DMS79 (cell line): Measurements from ENCODE around the gene GRK4.
"Not testable (repeated sequence)": the region's sequence is repeated elsewhere in the genome, so short reads cannot be mapped to it uniquely, and the experiment has no call there.

Experiments
- DNase-seq: peaks from one replicate; lab custom pipeline; 2025; lab: John Stamatoyannopoulos, UW

The GRK4 gene

DNA sequence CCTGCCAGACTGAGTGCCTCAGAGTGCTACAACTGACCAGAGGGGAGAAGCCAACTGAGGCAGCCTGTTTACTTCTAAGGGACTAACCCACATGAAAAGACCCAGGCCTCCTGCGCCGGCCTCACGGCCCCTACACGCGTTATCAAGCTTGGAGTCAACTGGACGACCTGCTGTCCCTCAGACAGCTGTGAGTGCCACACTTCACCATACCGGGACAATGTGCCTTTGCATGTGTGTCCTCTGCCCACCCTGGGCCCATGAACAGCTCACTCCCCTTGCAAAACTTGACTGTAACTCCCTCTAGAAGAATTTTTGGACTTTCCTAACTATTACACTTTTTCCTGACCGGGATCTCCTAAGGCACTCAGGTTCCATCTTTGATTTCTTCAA is 2.0 kb upstream of the GRK4 start:
- DNase-seq: no peak

DNA sequence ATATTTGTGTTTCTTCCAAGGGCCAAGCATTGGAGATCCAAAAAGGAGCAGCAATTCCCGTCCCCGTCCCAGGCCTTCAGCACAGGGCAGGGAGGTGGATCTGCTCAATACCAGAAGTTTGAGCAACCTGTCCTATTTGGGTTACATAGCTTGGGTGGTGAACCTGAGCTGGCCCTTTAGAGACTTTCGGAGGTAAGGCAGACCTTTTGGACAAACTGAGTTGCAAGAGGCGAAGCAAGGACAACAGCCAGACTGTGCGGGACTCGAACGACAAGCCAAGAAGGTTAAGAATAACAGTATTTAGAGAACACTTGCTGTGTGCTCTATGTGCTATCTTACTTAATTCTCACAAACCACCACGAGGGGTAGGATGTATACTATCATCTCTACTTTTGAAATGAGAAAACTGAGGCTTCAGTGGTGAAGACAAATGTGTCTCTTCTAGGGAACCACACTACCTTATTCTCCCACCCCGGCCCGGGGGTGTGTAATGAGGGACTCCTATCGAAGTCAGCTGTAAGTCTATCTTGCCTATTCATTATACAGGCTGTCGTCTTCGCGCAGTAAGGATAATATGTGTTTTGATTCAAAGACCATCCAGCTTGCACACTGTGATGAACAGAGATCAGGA is 1.4 kb upstream of the GRK4 start:
- DNase-seq: no peak

DNA sequence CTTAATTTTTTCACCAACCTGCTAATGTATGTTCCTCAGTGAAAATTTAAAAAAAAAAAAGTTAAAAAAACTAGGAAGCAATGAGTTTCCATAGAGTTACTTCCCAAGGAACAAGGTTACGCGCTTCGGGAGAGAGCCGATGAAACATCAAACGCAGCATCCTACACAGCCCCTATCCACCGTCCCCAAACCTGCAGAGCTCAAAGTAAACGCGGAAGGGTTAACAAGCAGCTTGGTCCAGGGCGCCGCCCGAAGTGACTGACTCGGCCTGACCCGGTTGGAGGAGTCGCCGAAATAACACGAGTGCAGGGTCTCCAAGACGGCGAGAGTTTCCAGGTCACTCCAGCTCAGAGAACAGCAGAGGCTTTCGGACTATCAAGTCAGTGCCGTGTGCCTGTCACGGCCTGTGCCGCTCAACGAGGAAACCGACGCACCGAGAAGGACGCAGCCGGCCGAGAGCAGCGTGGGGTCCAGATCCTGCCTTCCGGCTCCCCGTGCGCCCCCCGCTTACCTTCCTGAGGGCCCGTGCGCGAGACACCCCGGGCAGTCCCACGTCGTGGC is 677 bp upstream of the GRK4 start:
- DNase-seq: peak; percentile 8

DNA sequence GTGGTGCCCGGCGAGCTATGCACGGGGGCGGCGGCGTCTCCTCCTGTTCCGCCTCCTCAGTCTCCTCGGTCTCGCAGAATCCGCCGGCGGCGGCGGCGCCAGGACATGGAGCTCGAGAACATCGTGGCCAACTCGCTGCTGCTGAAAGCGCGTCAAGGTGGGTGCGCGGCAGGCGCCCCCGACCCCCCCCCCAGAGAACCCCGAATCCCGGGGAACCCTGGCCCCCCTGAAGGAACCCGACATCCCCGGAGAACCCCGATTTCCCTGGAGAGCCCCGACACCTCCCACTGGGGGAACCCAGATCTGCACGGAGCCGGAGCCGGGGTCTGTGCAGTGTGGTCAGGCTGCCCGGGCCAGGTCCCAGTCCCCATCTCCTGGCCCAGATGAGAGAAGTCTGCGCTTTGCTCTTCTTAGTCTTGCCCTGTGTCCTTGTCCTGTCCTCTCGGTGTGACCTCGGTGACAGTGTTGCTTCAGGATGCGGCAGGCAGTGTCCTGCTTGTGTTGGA is 648 bp downstream of the GRK4 start:
- no peak for DNase-seq

DNA sequence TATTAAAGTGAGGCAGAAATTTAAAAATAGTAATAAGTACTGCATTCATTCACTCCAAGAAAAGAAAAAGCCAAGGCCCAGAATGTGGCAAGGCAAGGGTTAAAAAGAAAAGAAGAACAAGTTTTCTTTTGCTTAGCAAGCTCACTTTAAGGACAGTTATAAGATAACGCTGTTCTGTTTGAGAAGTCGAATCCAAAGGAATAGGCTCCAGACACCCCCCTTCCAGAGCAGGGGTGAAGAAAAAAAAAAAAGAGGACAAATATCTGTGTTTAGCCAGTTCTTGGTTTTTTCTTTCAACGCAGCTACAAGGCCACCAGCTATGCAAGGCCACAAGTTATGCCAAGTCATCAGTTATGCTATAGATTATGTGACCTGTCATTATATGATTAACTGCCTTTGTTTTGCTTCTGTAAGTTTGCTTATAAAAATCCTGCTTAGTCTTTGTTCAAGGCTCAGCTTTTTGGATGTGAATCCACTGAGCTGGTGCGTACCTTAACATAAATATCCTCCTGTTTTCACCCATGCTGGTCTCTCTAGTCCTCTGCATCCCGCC is 1.4 kb downstream of the GRK4 start:
- no peak for DNase-seq

DNA sequence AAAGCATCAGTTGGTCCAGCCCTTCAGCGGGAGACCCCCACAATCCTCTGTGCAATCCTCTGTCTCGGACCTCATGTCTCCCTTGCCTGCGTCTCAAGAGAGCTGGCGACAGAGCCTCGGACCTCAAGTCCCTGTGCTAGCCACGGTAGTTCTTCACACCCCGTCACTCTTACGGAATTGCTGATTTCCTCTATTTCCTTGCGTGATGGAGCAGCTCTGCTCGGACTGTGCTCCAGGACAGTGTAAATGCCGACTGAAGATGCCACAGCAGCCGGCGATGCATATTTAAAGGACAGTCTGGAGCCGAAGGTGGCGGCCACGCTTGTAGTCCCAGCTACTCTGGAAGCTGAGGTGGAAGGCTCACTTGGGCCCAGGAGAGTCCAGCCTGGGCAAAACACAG is 1.9 kb downstream of the GRK4 start:
- DNase-seq: no peak

DNA sequence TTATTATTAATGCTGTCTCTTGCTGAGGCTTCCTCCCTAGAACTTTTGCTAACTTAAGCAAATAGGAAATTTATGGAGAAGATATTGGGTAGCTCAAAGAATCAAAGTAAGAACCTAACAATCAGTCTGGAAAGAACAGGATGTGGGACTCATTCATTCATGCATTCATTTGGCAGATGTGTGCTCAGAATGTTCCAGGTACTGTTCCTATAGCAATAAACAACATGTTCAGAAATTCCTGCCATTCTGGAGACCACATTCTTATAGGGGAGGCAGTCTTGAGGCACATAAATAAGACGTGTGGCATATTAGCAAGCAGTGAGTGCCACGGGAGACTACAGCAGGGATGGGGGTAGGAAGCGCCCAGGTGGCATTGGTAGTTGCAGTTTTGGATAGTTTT is 5.0 kb downstream of the GRK4 start:
- no peak for DNase-seq

DNA sequence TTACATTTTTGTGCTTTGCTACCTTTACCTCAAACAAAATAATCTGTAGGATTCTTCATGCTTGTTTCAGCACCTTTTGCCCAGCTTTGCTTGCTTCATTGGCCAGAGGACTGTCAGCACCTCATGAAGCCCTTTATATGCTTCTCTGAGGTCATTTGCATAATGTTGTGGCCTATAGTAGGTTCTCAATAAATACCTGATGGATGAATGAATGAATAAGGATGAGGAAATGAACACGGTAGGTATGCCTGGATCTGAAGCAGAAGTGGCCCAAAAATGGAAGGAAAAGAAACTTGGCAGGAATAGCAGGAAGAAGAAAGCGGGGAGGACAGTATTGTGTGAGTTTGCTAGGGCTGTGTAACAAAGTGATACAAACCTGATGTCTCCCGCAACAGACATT is 7.9 kb downstream of the GRK4 start:
- no peak for DNase-seq

DNA sequence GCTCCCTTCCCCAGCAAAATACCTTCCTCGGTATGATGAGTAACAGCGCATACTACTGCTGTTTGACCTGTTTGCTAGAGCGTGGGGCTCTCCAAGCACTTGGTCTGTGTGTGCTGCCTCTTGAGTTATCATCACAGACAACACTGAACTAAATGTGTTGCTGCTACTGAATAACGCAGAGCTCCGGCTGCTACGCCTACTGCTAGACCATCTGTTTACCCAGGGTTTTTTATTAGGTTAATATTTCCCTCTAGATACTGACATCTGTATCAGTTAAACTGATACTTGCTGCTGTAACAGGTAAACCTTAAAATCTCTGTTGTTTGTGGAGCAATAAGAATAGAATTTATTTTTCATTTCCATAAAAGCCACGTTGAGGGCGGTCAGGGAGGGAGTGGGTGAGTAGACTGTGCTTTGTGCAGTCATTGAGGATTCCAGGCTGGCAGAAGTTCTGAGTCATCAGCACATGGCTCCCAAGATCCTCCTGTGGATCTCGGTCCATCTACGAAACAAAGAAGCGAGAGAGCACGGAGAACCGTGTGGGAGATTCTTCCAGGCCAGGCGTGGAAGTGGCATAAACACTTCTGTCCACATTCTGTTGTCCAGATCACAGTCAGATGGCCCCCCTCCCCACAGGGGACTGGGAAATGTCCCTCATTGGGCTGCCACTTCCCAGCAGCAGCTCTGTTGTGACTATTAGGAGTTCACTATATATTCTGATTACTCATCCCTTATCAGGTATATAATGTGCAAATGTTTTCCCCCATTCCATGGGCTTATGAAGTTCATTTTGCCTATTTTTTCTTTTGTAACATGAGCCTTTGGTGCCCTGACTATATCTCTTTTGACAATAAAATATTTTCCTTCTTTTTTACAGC is 14.1 kb downstream of the GRK4 start:
- DNase-seq: no peak

DNA sequence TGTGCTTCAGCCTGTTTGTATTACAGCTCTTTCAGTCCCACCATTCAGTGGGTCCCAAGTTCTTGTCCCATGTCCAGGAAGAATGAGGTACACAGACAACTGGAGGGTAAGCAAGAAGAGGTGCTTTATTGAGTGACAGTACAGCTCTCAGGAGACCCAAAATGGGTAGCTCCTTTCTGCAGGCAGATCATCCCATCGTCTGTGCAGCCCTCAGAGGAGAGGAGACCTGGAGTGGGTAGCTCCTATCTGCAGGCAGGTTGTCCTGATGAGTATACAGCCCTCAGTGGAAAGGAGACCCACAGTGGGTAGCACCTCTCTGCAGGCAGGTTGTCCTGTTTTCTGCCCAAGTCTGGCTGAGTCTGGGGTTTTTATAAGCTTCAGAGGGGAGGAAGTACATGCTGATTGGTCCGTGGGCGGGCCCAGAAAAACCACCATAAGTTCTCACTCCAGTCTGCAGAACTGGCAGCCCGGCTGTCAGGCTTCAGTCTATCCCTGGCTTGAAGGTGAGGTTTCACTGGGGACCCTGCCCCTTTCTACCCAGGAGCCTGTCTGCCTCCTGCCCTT is 18.0 kb downstream of the GRK4 start:
- no peak for DNase-seq

DNA sequence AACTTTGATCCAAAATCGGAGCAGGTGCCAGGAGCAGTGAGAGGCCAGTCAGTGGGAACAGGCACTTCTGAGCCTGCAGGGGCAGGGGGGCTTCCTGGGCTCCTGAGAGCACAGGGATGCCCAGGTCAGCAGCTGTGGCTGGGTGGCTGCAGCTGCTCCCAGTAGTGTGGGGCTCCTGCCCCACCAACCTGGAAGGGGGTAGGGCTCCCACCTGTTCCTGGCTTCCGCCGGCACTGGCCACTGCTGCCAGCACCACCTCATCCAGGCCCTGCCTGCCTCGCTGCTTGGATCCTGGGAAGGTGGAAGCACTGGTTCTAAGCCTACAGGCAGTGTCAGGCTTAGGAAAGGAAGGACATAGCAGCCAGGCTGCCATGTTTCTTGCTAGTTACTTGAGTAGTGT is 18.6 kb downstream of the GRK4 start:
- no peak for DNase-seq

DNA sequence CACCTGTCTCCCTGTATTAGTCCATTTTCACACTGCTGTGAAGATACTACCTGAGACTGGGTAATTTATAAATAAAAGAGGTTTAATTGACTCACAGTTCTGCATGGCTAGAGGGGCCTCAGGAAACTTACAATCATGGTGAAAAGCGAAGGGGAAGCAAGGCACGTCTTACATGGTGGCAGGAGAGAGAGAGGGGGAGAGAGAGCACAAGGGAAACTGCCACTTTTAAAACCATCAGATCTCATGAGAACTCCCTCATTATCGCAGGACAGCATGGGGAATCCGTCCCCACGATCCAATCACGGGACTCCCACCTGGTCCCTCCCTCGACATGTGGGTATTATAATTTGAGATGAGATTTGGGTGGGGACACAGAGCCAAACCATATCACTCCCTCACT is 20.3 kb downstream of the GRK4 start:
- not testable (repeated sequence) for DNase-seq

DNA sequence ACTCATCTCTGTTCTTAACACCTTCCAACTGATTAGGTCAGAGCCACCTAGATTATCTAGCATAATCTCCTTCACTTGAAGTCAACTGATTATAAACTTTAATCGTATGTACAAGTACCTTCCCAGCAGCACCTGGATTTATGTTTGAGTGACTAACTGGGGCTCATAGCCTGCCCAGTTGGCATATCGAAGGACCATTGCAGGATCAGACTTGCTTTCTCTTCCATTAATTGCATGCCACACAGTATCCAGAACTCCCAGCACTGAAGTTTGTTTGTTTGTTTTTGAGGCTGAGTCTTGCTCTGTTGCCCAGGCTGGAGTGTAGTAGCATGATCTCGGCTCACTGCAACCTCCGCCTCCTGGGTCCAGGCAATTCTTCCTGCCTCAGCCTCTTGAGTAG is 27.9 kb downstream of the GRK4 start:
- no peak for DNase-seq

DNA sequence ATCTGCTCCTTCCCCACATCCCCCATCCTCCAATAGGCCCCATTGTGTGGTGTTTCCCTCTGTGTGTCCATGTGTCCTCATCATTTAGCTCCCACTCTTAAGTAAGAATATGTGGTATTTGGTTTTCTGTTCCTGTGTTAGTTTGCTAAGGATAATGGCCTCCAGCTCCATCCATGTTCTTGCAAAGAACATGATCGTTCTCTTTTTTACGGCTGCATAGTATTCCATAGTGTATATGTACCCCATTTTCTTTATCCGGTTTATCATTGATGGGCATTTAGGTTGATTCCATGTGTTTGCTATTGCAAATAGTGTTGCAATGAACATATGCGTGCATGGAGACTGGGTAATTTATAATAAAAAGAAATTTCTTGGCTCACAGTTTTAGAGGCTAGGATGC is 31.5 kb downstream of the GRK4 start:
- no peak for DNase-seq

DNA sequence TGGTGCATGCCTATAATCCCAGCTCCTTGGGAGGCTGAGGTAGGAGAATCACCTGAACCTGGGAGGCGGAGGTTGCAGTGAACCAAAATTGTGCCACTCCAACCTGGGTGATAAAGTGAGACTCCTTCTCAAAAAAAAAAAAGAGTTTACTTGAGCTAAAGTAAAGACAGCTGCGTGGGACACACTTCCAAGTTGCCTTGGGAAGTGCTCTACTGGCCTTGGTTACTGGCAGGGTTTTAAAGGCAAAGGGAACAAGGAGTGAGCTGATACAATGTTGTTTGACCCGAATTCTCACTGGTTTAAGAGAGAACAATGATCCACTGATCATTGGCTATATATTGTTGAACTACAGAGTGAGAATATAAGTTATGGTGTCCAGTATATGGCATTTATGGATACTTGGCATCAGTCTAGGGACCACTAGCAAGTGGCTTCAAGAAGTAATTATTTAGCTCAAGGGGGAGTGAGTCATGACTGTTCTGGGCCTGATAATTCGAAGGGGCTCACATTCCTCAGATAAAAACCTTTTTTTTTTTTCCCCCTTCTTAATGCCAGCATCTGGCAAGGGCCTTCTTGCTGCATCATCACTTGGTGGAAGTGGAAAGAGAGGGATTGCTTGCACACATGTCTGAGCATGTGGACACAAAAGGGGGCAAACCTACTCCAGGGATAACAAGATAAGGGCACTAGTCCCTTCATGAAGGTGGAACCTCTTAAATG is 32.3 kb downstream of the GRK4 start:
- DNase-seq: no peak

DNA sequence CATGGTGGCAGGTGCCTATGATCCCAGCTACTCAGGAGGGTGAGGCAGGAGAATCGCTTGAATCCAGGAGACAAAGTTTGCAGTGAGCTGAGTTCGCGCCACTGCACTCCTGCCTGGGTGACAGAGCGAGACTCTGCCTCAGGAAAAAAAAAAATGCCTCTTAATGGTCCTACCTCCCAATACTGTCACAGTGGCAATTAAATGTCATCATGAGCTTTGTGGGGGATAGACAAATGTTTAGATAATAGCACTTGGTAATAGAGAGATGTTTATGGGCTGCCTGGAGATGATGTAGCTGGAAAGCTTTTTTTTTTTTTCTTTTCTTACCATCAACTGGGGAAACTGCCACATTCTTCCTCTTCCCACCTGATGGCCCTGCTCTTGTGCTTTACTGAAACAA is 33.0 kb downstream of the GRK4 start:
- DNase-seq: no peak

DNA sequence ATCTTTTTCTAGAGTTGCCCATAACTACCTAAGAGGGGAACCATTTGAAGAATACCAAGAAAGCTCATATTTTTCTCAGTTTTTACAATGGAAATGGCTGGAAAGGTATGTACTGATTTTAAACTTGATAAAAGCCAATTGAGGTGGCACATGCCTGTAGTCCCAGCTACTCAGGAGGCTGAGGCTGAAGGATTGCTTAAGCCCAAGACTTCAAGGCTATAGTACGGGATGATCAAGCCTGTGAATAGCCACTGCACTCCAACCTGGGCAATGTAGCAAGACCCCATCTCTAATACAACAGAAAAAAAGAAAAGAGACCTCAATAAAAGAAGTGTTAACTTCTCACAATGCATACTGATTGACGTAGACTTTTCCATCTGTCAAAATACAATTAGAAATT is 44.4 kb downstream of the GRK4 start:
- no peak for DNase-seq

DNA sequence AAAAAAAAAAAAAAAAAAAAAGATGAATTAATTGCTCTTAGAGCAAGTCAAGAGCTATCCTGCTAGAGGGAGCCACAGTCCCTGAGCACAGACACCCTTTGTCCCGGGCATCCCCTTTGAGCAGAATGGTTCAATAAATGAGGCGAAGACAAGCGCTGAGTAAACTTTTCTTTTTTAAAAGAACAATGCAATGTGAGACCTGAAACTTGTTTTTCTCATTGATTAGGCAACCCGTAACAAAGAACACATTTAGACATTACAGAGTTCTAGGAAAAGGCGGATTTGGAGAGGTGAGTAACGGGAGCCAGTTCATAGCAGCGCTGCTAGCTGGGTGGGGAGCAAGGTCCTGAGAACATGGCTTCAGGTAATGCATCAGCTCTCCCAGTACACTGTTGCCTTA is 46.1 kb downstream of the GRK4 start:
- no peak for DNase-seq

DNA sequence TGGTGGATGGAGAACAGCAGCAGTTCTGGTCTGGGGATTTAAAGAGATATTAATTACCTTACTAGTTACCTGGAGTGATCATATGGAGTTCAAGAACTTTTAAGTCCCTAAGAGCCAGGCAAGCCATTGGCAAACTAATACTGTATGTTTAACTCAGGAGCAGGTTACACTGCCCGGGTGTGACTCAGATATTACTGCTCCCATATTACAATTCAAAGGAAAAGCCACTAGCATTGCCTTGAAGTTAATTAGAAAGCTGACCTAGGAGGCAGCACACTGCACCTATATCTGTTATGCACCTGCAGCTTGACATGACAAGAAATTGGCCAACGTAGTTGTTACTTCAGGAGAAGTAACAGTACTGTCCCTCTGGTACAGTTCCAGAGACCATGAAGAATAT is 47.2 kb downstream of the GRK4 start:
- DNase-seq: no peak

DNA sequence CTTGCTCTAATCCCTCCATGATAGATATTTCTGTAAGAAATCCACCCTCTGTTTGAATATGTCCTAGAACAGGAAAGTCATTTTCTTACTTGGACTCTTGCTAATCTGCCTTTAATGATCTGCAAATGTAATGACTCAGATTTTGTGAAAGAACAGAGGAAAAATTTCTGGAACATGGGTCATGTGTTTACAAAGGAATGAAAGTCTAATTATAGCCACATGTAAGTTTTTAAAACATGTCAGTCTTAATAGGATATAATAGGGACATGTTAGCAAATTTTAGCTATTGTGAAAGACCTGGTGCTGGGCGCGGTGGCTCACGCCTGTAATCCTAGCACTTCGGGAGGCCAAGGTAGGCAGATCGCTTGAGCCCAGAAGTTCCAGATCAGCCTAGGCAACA is 47.6 kb downstream of the GRK4 start:
- no peak for DNase-seq

DNA sequence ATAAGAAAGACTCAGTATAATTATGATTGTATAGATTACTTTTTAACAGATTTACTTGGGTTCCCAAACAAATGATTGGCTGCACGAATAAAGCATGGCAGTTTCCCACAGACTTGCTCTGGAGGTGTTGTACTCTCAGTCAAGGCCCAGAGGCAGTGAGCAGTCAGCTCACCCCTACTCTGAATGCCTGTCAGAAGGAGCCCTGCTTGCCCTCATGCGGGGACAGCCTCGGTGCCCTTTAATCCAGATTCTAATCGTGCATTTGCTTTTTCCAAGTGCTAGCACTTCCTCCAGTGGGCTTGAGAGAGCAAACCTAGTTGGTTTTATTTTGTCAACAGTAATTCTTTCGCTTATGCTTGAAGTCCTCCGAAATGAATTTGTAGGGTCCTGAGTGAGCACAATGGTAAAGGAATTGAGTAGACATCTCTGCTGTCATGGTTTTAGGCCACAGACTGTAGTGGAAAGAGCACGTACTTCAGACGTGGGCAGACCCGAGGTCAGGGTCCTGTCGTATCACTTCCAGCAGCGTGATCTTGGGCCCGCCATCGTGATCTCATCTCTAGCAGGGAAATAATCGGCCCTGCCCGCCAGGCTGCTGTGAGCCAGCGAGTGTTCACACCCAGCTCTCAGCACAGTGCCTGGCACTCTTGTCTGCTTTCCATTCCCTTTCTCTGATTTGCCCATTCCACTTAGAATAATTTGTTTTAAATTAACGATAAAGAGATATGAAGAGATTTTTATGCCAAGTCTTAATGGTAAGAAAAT is 48.3 kb downstream of the GRK4 start:
- no peak for DNase-seq
